Measurements from ENCODE around the gene MATK. TPM values are rescaled to one million over a fixed set of nuclear protein-coding genes. Genes with fewer than 3 reads are reported as not detected.

Gene MATK
- total RNA-seq, 1 experiment from 2014 or later: 0.21 TPM

- no peaks in the 10 kb centered on the region for H3K27me3 ChIP-seq (ENCODE audit: control insufficient read depth, insufficient read depth, low read length)
- BruUV-seq (replicated peaks): no TSS peak
- H3K36me3 ChIP-seq (ENCODE audit: control insufficient read depth, insufficient read depth, low read length): no peaks in the 10 kb centered on the region
- H3K27ac ChIP-seq (ENCODE audit: low read length): no peak overlapping the region
- ChIA-PET POLR2A (no interaction called here), CTCF (no interaction called here)
- TF ChIP-seq, protein P1, sequence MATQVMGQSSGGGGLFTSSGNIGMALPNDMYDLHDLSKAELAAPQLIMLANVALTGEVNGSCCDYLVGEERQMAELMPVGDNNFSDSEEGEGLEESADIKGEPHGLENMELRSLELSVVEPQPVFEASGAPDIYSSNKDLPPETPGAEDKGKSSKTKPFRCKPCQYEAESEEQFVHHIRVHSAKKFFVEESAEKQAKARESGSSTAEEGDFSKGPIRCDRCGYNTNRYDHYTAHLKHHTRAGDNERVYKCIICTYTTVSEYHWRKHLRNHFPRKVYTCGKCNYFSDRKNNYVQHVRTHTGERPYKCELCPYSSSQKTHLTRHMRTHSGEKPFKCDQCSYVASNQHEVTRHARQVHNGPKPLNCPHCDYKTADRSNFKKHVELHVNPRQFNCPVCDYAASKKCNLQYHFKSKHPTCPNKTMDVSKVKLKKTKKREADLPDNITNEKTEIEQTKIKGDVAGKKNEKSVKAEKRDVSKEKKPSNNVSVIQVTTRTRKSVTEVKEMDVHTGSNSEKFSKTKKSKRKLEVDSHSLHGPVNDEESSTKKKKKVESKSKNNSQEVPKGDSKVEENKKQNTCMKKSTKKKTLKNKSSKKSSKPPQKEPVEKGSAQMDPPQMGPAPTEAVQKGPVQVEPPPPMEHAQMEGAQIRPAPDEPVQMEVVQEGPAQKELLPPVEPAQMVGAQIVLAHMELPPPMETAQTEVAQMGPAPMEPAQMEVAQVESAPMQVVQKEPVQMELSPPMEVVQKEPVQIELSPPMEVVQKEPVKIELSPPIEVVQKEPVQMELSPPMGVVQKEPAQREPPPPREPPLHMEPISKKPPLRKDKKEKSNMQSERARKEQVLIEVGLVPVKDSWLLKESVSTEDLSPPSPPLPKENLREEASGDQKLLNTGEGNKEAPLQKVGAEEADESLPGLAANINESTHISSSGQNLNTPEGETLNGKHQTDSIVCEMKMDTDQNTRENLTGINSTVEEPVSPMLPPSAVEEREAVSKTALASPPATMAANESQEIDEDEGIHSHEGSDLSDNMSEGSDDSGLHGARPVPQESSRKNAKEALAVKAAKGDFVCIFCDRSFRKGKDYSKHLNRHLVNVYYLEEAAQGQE (IDR thresholded peaks at IDR 0.05; ENCODE audit: insufficient read depth in 1 of 2, low read depth in 2 of 2, low read length in 1 of 2): no peak
- TF ChIP-seq POLR2AphosphoS5 (IDR thresholded peaks at IDR 0.05; ENCODE audit: low read depth, low read length): no peak
- TF ChIP-seq SIN3A (IDR thresholded peaks at IDR 0.05; ENCODE audit: borderline replicate concordance, insufficient read depth, low read depth, low read length): no peak
- H3K4me3 ChIP-seq (ENCODE audit: low read depth in 2 of 2, low read length in 2 of 2): no peak overlapping the region
- in situ Hi-C loops (cut with HindIII; ENCODE audit: low pct_unique_long_range_greater_than_20kb, low sequenced_read_pairs) (no loop called here), intact Hi-C loops (cut with micrococcal nuclease; ENCODE audit: unreplicated experiment) (no loop called here)
- ATAC-seq (no peak), DNase-seq (ENCODE audit: low read depth, low spot score) (no peak)
- H3K9me3 ChIP-seq (ENCODE audit: control insufficient read depth, insufficient read depth, low read depth, low read length): no peaks in the 10 kb centered on the region
- no peaks in the 10 kb centered on the region for H3K4me1 ChIP-seq (ENCODE audit: control insufficient read depth, insufficient read depth, low read length)
These were observed 17.8 kb upstream of the MATK start for GRCh38 chr19:3803986-3804385.

DNA sequence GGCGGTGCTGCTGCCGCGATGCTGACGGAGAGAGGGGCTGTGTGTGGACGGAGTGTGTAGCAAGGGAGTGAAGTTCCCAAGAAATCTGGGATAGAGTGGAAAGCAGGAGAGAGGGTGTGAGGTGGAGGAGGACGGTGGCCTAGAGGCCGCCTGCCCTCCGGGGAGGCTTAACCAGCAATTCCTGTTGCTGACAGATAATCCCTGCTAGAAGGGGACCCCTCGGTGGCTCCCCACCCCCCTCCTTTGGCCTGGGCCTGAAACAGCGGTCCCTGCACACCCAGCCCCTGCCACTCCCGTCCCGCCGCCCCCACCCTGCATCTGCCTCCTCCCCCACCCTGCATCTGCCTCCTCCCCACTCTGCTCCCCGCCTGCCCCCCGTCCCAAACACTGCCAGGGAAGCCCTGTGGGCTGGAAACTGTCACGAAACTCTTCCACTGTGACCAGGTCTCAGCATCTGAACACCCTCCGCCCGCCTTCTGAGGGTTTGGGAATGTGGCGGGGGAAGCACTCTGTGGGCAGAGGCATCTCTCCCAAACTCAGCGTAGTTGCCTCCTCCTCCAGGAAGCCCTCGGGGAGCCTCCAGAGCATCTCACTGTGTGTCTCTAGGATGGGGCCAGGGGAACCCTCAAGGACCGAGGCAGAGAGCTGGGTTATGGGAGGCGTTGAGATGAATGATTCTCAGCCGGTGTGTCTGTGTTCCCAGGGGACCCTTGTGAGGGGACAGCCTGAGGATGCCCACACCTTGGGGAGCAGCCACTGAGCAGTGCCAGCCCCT lies 17.1 kb upstream of the MATK start:
- TF ChIP-seq, protein P2, sequence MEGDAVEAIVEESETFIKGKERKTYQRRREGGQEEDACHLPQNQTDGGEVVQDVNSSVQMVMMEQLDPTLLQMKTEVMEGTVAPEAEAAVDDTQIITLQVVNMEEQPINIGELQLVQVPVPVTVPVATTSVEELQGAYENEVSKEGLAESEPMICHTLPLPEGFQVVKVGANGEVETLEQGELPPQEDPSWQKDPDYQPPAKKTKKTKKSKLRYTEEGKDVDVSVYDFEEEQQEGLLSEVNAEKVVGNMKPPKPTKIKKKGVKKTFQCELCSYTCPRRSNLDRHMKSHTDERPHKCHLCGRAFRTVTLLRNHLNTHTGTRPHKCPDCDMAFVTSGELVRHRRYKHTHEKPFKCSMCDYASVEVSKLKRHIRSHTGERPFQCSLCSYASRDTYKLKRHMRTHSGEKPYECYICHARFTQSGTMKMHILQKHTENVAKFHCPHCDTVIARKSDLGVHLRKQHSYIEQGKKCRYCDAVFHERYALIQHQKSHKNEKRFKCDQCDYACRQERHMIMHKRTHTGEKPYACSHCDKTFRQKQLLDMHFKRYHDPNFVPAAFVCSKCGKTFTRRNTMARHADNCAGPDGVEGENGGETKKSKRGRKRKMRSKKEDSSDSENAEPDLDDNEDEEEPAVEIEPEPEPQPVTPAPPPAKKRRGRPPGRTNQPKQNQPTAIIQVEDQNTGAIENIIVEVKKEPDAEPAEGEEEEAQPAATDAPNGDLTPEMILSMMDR (IDR thresholded peaks at IDR 0.05): no peak
- TF ChIP-seq SIN3A (IDR thresholded peaks at IDR 0.05; ENCODE audit: borderline replicate concordance, insufficient read depth, low read depth, low read length) (no peak), TCF7L2 (IDR thresholded peaks at IDR 0.05; ENCODE audit: low read depth, low read length) (no peak), POLR2AphosphoS5 (IDR thresholded peaks at IDR 0.05; ENCODE audit: low read depth, low read length) (no peak)
- TF ChIP-seq, protein P1 (IDR thresholded peaks at IDR 0.05; ENCODE audit: insufficient read depth in 1 of 2, low read depth in 2 of 2, low read length in 1 of 2): no peak
- H3K9me3 ChIP-seq (ENCODE audit: control insufficient read depth, insufficient read depth, low read depth, low read length): no peaks in the 10 kb centered on the region
- no peaks in the 10 kb centered on the region for H3K4me1 ChIP-seq (ENCODE audit: control insufficient read depth, insufficient read depth, low read length)
- intact Hi-C loops (cut with micrococcal nuclease; ENCODE audit: unreplicated experiment) (no loop called here), in situ Hi-C loops (cut with HindIII; ENCODE audit: low pct_unique_long_range_greater_than_20kb, low sequenced_read_pairs) (no loop called here)
- BruUV-seq (replicated peaks): no TSS peak
- H3K36me3 ChIP-seq (ENCODE audit: control insufficient read depth, insufficient read depth, low read length): no peaks in the 10 kb centered on the region
- H3K27me3 ChIP-seq (ENCODE audit: control insufficient read depth, insufficient read depth, low read length): no peaks in the 10 kb centered on the region
- ATAC-seq (no peak), DNase-seq (ENCODE audit: low read depth, low spot score) (no peak)
- no peak overlapping the region for H3K4me3 ChIP-seq (ENCODE audit: low read depth in 2 of 2, low read length in 2 of 2)
- POLR2A ChIA-PET: interaction anchor here (0.6 kb wide), 1 partner anchor 10 kb away, joined by 4 read pairs; no protein-coding TSS in a partner anchor
- CTCF ChIA-PET: no interaction called here
- H3K27ac ChIP-seq (ENCODE audit: low read length): no peak overlapping the region

All from Panc1 (cell line).